Measurements from ENCODE around the gene SUPT3H.

Gene SUPT3H

GRCh38 chr6:45256697-45257695, 120.7 kb downstream of the SUPT3H start:
- no peak for DNase-seq (ENCODE audit: low spot score)
- no peak for TF ChIP-seq CTCF (IDR thresholded peaks at IDR 0.05)
- no peak overlapping the region for H3K4me3 ChIP-seq
- no peak overlapping the region for H3K27ac ChIP-seq

GRCh38 chr6:45255434-45255833, 122.3 kb downstream of the SUPT3H start:
- no peak overlapping the region for H3K27ac ChIP-seq
- no peak for DNase-seq (ENCODE audit: low spot score)
- H3K4me3 ChIP-seq, result no peak overlapping the region
- no peak for TF ChIP-seq CTCF (IDR thresholded peaks at IDR 0.05)

GRCh38 chr6:45254253-45254652, 123.5 kb downstream of the SUPT3H start:
- Histone ChIP-seq H3K4me3 (no peak overlapping the region), H3K27ac (no peak overlapping the region)
- no peak for TF ChIP-seq CTCF (IDR thresholded peaks at IDR 0.05)
- no peak for DNase-seq (ENCODE audit: low spot score)

- Histone ChIP-seq H3K27ac (no peak overlapping the region), H3K4me3 (no peak overlapping the region)
- no peak for TF ChIP-seq CTCF (IDR thresholded peaks at IDR 0.05)
- no peak for DNase-seq (ENCODE audit: low spot score)
Measured at GRCh38 chr6:45253453-45253852, 124.3 kb downstream of the SUPT3H start.

GRCh38 chr6:45231660-45232059, 146.1 kb downstream of the SUPT3H start:
- Histone ChIP-seq H3K27ac (no peak overlapping the region), H3K4me3 (no peak overlapping the region)
- TF ChIP-seq CTCF (IDR thresholded peaks at IDR 0.05), result no peak
- DNase-seq (ENCODE audit: low spot score), result no peak

GRCh38 chr6:45229416-45229815, 148.3 kb downstream of the SUPT3H start:
- no peak for DNase-seq (ENCODE audit: low spot score)
- no peak overlapping the region for H3K27ac ChIP-seq
- TF ChIP-seq CTCF (IDR thresholded peaks at IDR 0.05), result no peak
- no peak overlapping the region for H3K4me3 ChIP-seq

GRCh38 chr6:45226081-45226480, 151.7 kb downstream of the SUPT3H start:
- DNase-seq (ENCODE audit: low spot score), result no peak
- no peak for TF ChIP-seq CTCF (IDR thresholded peaks at IDR 0.05)
- H3K27ac ChIP-seq, result no peak overlapping the region
- no peak overlapping the region for H3K4me3 ChIP-seq
